Endothelial cell of umbilical vein (primary cell): Measurements from ENCODE around the gene EEFSEC.

Experiments
- CTCF ChIP-seq, 2 donors: IDR thresholded peaks; 1 replicate in 1 of 2; 2 replicates in 1 of 2; pipeline ENCODE4 v1.5.1; 2011; ENCODE audit warnings: low read length in 2 of 2, mild to moderate bottlenecking in 2 of 2, moderate library complexity in 2 of 2, control low read depth in 1 of 2, inconsistent platforms in 1 of 2, low read depth in 1 of 2; ENCODE audit not compliant: insufficient read depth in 1 of 2; ENCODE audit errors: extremely low read depth in 1 of 2
- EZH2 ChIP-seq: IDR thresholded peaks from 2 replicates; pipeline ENCODE4 v1.6.1; 2012; ENCODE audit warnings: borderline replicate concordance, low read depth, mild to moderate bottlenecking, moderate library complexity, low read length, inconsistent platforms; ENCODE audit not compliant: severe bottlenecking
- FOS ChIP-seq: IDR thresholded peaks from 2 replicates; pipeline ENCODE4 v1.6.1; 2011; ENCODE audit warnings: mild to moderate bottlenecking, low read length, moderate library complexity, borderline replicate concordance; ENCODE audit not compliant: insufficient read depth
- POLR2A ChIP-seq: IDR thresholded peaks from 2 replicates; pipeline ENCODE4 v1.6.1; 2012; ENCODE audit warnings: low read depth, mild to moderate bottlenecking, control low read depth, low read length
- POLR2AphosphoS5 ChIP-seq: IDR thresholded peaks from 2 replicates; pipeline ENCODE4 v1.6.1; 2012; ENCODE audit warnings: low read depth, mild to moderate bottlenecking, control low read depth, low read length, moderate library complexity; ENCODE audit not compliant: insufficient read depth

- TF ChIP-seq POLR2A (no peak), CTCF (IDR thresholded peaks at IDR 0.05; ENCODE audit: extremely low read depth in 1 of 2, insufficient read depth in 1 of 2, low read depth in 1 of 2, low read length in 2 of 2) (no peak), EZH2 (no peak), POLR2AphosphoS5 (no peak), FOS (no peak)
Measured at GRCh38 chr3:128344052-128344735, 190.9 kb downstream of the EEFSEC start.
